Natural killer cell (primary cell): ENCODE measurements around the gene C3. TPM values are rescaled to one million over a fixed set of nuclear protein-coding genes. Genes with fewer than 3 reads are reported as not detected.
A peak's percentile ranks its signal among the peaks of the same experiment; 100 is the strongest.
"Not testable (repeated sequence)": the region's sequence is repeated elsewhere in the genome, so short reads cannot be mapped to it uniquely, and the experiment has no call there.

Experiments
- ATAC-seq, 3 donors: fragments of 150-1000 bp in 2 of 3; fragments of 200-7000 bp in 1 of 3; cut with Tn5 transposase; 1 replicate in 1 of 3; 2 replicates in 2 of 3; pipeline ENCODE4 v1.10.0; 2021; ENCODE audit warnings: mild to moderate bottlenecking in 2 of 3, moderate library complexity in 2 of 3
- DNase-seq, 2 donors: peaks; one replicate each; pipeline versions ENCODE4 v3.0.0 to v3.0.0-alpha.2; 2013 to 2021; ENCODE audit warnings: mixed read lengths in 1 of 2
- H3K27ac ChIP-seq: one replicate; pipeline ENCODE4 v1.5.1; 2013; ENCODE audit warnings: mild to moderate bottlenecking, low read length
- H3K27me3 ChIP-seq: one replicate; pipeline ENCODE4 v1.6.1; 2013; ENCODE audit warnings: low read length; ENCODE audit not compliant: control insufficient read depth, insufficient read depth
- H3K36me3 ChIP-seq: one replicate; pipeline ENCODE4 v1.6.1; 2013; ENCODE audit warnings: low read length; ENCODE audit not compliant: control insufficient read depth, insufficient read depth
- H3K4me1 ChIP-seq: one replicate; pipeline ENCODE4 v1.6.1; 2013; ENCODE audit warnings: low read length; ENCODE audit not compliant: control insufficient read depth, insufficient read depth
- H3K4me3 ChIP-seq: one replicate; pipeline ENCODE4 v1.5.1; 2013; ENCODE audit warnings: low read length
- H3K9me3 ChIP-seq: one replicate; pipeline ENCODE4 v1.6.1; 2013; ENCODE audit warnings: low read length; ENCODE audit not compliant: control insufficient read depth, insufficient read depth
- H3K27ac Mint-ChIP-seq, 2 donors: one replicate each; pipeline ENCODE4 v1.8.0; 2022; ENCODE audit warnings: mild to moderate bottlenecking in 2 of 2, mixed read lengths in 2 of 2, moderate library complexity in 1 of 2
- H3K27me3 Mint-ChIP-seq, 2 donors: one replicate each; pipeline ENCODE4 v1.8.0; 2022; ENCODE audit warnings: low read depth in 2 of 2, mixed read lengths in 2 of 2
- H3K36me3 Mint-ChIP-seq: one replicate; pipeline ENCODE4 v1.8.0; 2022; ENCODE audit warnings: mixed read lengths
- H3K4me1 Mint-ChIP-seq, 2 donors: one replicate each; pipeline ENCODE4 v1.8.0; 2022; ENCODE audit warnings: mixed read lengths in 2 of 2
- H3K4me3 Mint-ChIP-seq: one replicate; pipeline ENCODE4 v1.8.0; 2022; ENCODE audit warnings: mild to moderate bottlenecking, moderate library complexity, mixed read lengths
- H3K9me3 Mint-ChIP-seq, 2 donors: one replicate each; pipeline ENCODE4 v1.8.0; 2022; ENCODE audit warnings: mixed read lengths in 2 of 2
- WGBS: methylation state at CpG from one replicate; pipeline ENCODE4 v1.1.7; 2013; ENCODE audit warnings: missing lambda C conversion rate; ENCODE audit not compliant: insufficient coverage; 5-methylcytosine and 5-hydroxymethylcytosine counted together
- intact Hi-C: fragments of 100-400 bp; cut with micrococcal nuclease; formaldehyde crosslinking; loops from one replicate; pipeline ENCODE4 v1.14.2; 2022
- total RNA-seq, 4 donors: library from RNA; stranded (reverse); fragments of 120-200 nt in 1 of 4; gene quantifications; one replicate each; pipeline versions ENCODE4 v1.2.3 to v1.2.4, GENCODE V29; 2013 to 2022
- TF ChIP-seq, protein P1 (sequence below): fragments of 200-600 bp; IDR thresholded peaks from one replicate; pipeline ENCODE4 v1.8.0; 2022; ENCODE audit warnings: antibody characterized with exemption

The C3 gene
- total RNA-seq, 3 donors from 2014 or later (not counting 1 experiment from before 2014, with no cell fraction given) = 0.38 to 5.5 TPM; not detected in 1

DNA sequence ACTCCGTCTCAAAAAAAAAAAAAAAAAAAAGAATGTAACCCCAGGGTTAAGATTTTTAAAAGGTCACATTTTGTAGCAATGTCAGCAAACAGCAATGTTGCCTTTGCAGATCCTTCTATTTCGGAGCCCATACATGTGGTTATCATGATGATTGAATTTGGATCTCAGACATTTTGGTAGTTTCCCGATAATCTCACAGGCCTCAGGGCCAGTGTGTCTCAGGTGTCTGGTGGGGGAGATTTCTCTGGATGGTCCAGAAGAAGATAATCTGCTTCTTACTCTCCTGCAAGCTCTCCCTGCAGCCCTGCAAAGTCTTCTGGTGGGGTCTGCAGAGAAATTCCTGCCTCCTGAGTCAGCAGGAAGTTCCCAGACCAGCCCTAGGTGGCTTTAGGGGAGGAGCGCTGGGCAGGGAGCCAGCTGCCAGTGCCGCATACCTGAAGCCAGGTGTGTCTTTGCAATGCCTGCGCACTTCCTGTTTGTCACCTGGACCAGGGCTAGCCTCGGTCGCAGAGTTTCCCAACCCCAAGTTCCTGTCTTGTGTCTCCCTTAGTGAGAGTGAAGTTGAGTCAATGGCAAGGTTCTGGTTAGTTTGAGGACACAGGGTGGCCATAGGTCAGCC, 45.4 kb upstream of the C3 start:
- H3K36me3 Mint-ChIP-seq = no peaks in the 10 kb centered on the region
- H3K27ac ChIP-seq = peak overlapping the region; percentile 96
- peak overlapping the region; percentile 90 for H3K4me3 Mint-ChIP-seq
- no peaks in the 10 kb centered on the region for H3K27me3 ChIP-seq
- no peaks in the 10 kb centered on the region for H3K9me3 Mint-ChIP-seq
- ATAC-seq = no peak
- DNase-seq = peak in 1 of 2 donors; percentile 53
- H3K9me3 ChIP-seq = no peaks in the 10 kb centered on the region
- peak overlapping the region; percentile 85 to 96 for H3K27ac Mint-ChIP-seq
- H3K4me1 ChIP-seq = peaks cover 35% of the 10 kb centered on the region
- peaks cover 6% of the 10 kb centered on the region for H3K36me3 ChIP-seq
- intact Hi-C loops = no loop called here
- peaks cover 24 to 31% of the 10 kb centered on the region in 2 donors for H3K4me1 Mint-ChIP-seq
- TF ChIP-seq, protein P1, sequence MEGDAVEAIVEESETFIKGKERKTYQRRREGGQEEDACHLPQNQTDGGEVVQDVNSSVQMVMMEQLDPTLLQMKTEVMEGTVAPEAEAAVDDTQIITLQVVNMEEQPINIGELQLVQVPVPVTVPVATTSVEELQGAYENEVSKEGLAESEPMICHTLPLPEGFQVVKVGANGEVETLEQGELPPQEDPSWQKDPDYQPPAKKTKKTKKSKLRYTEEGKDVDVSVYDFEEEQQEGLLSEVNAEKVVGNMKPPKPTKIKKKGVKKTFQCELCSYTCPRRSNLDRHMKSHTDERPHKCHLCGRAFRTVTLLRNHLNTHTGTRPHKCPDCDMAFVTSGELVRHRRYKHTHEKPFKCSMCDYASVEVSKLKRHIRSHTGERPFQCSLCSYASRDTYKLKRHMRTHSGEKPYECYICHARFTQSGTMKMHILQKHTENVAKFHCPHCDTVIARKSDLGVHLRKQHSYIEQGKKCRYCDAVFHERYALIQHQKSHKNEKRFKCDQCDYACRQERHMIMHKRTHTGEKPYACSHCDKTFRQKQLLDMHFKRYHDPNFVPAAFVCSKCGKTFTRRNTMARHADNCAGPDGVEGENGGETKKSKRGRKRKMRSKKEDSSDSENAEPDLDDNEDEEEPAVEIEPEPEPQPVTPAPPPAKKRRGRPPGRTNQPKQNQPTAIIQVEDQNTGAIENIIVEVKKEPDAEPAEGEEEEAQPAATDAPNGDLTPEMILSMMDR = no peak
- WGBS = 50% methylated on average over 8 of the region's 8 CpGs
- no peak overlapping the region for H3K4me3 ChIP-seq
- H3K27me3 Mint-ChIP-seq = no peaks in the 10 kb centered on the region

DNA sequence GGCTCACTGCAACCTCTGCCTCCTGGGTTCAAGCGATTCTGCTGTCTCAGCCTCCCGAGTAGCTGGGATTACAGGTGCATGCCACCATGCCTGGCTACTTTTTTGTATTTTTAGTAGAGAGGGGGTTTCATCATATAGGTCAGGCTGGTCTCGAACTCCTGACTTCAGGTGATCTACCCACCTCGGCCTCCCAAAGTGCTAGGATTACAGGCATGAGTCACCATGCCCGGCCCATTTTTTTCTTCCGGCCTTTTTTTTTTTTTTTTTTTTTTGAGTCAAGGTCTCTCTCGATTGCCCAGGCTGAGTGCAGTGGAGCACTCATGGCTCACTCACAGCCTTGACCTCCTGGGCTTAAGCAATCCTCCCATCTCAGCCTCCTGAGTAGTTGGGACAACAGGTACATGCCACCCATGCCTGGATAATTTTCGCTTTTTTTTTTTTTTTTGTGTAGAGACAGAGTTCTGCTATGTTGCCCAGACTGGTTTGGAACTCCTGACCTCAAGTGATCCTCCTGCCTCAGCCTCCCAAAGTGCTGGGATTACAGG, 41.9 kb upstream of the C3 start:
- peaks cover 17% of the 10 kb centered on the region for H3K4me1 ChIP-seq
- peaks cover 15% of the 10 kb centered on the region for H3K36me3 ChIP-seq
- H3K27ac ChIP-seq, H3K4me3 ChIP-seq, H3K4me3 Mint-ChIP-seq, H3K9me3 Mint-ChIP-seq, H3K9me3 ChIP-seq, ATAC-seq, H3K27ac Mint-ChIP-seq, DNase-seq, H3K36me3 Mint-ChIP-seq, H3K27me3 ChIP-seq, H3K27me3 Mint-ChIP-seq, intact Hi-C loops: not testable (repeated sequence)
- H3K4me1 Mint-ChIP-seq = peaks cover 15 to 18% of the 10 kb centered on the region in 2 donors
- 97% methylated on average over 8 of the region's 8 CpGs for WGBS

DNA sequence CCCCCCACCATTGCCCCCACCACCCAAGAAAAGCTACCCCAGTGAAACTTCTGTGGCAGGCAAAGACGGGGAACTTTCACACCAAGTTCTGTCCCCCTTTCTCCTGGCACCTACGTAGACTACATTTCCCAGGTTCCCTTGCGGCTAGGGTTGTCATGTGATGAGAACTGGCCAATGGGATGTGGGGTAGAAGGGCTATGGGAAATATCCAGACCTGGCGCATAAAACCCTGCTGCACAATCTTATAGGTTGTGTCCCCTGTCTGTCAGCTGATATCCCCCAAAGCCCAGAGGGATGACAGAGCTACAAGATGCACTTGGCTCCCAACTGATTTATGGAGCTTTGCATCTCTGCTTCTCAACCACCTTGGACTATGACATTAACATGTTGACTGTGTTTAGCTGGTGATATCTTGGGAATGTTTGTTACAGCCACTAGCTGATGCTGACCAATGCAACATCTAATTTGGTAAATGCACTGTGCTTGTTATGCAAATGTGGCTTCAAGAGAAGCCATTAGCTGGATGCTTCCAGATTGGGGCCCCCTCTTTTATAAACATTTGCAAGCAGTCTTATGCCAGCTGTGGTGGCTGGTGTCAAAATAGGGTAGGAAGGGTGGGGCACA, 40.7 kb upstream of the C3 start:
- peaks cover 3 to 6% of the 10 kb centered on the region in 2 donors for H3K4me1 Mint-ChIP-seq
- Histone ChIP-seq H3K27me3 (no peaks in the 10 kb centered on the region), H3K4me3 (no peak overlapping the region), H3K9me3 (no peaks in the 10 kb centered on the region), H3K36me3 (peaks cover 15% of the 10 kb centered on the region), H3K4me1 (peaks cover 6% of the 10 kb centered on the region), H3K27ac (no peak overlapping the region)
- H3K4me3 Mint-ChIP-seq = no peak overlapping the region
- WGBS = 87% methylated on average over 1 of the region's 4 CpGs
- ATAC-seq = peak in 1 of 3 donors; percentile 46
- peak in 1 of 2 donors; percentile 49 for DNase-seq
- TF ChIP-seq, protein P1 = no peak
- intact Hi-C loops = no loop called here
- no peak overlapping the region for H3K27ac Mint-ChIP-seq
- no peaks in the 10 kb centered on the region for H3K9me3 Mint-ChIP-seq
- no peaks in the 10 kb centered on the region for H3K36me3 Mint-ChIP-seq
- no peaks in the 10 kb centered on the region for H3K27me3 Mint-ChIP-seq

DNA sequence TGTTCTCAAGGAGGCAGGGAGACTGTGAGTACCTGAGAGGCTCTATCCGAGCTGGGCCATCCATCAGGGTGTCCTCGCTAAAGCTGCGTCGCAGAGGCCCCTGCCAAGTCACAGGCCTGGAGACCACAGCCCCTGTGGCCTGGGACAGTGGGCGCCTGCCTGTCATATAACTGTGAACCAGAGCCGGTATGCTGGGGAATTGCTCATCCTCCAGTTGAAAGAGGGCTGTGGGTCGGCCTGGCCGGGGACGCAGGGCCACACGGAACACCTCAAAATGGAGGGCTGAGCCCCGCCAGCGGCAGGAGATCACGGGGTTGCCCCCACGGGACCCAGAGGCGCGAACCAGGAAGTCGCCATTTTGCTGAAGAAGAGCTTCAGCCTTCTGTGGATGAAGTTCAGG, 40.2 kb upstream of the C3 start:
- WGBS = 95% methylated on average over 17 of the region's 17 CpGs
- TF ChIP-seq, protein P1 = no peak
- H3K4me1 Mint-ChIP-seq = peaks cover 0 to 4% of the 10 kb centered on the region in 2 donors
- intact Hi-C loops = no loop called here
- H3K4me3 ChIP-seq = no peak overlapping the region
- no peaks in the 10 kb centered on the region for H3K9me3 Mint-ChIP-seq
- peaks cover under 1% of the 10 kb centered on the region for H3K4me1 ChIP-seq
- H3K9me3 ChIP-seq = no peaks in the 10 kb centered on the region
- ATAC-seq (no peak), DNase-seq (no peak)
- H3K36me3 ChIP-seq = peaks cover 15% of the 10 kb centered on the region
- H3K4me3 Mint-ChIP-seq = no peak overlapping the region
- H3K27me3 ChIP-seq = no peaks in the 10 kb centered on the region
- no peak overlapping the region for H3K27ac Mint-ChIP-seq
- H3K27ac ChIP-seq = no peak overlapping the region
- no peaks in the 10 kb centered on the region for H3K36me3 Mint-ChIP-seq
- no peaks in the 10 kb centered on the region for H3K27me3 Mint-ChIP-seq
